Spleen (tissue), 7 donors: ENCODE results near the gene LSM14B.

Experiments used
- CTCF ChIP-seq, 11 experiments: fragments of 200-600 bp in 7 of 11; fragments of 450-650 bp in 4 of 11; sonication (generic) in 4 of 11; IDR thresholded peaks in 8 of 11; conservative IDR thresholded peaks in 3 of 11; 1 replicate in 7 of 11; 2 replicates in 4 of 11; pipeline versions ENCODE4 v1.4.0 to v1.8.0; 2016 to 2021; ENCODE audit warnings: antibody characterized with exemption in 11 of 11, inconsistent platforms in 4 of 11, mild to moderate bottlenecking in 1 of 11
- POLR2A ChIP-seq, 3 donors: fragments of 450-650 bp; IDR thresholded peaks; one replicate each; pipeline ENCODE4 v1.5.1; 2017; ENCODE audit warnings: antibody characterized with exemption in 3 of 3, mild to moderate bottlenecking in 1 of 3
- donor health status: DM: no; HTN: no; CAD: no; lungs with moderate emphysema.
- donor health status: DM: no; HTN: no; CAD: no.
- donor health status: DM: no; HTN: no; CAD: no.

GRCh38 chr20:62105592-62105991 is 16.7 kb upstream of the LSM14B start:
- TF ChIP-seq CTCF (IDR thresholded peaks at IDR 0.05 in 8 of 11, conservative IDR thresholded peaks at IDR 0.05 in 3 of 11) (no peak), POLR2A (IDR thresholded peaks at IDR 0.05) (no peak)
